ENCODE results near the gene TMED8. TPM values are rescaled to one million over a fixed set of nuclear protein-coding genes. Genes with fewer than 3 reads are reported as not detected.

Gene TMED8
- total and polyA plus RNA-seq, 2 of the 13 experiments (the other 11 are each of a cell fraction or from before 2014, with no cell fraction given) = 6.0 to 11.7 TPM

DNA sequence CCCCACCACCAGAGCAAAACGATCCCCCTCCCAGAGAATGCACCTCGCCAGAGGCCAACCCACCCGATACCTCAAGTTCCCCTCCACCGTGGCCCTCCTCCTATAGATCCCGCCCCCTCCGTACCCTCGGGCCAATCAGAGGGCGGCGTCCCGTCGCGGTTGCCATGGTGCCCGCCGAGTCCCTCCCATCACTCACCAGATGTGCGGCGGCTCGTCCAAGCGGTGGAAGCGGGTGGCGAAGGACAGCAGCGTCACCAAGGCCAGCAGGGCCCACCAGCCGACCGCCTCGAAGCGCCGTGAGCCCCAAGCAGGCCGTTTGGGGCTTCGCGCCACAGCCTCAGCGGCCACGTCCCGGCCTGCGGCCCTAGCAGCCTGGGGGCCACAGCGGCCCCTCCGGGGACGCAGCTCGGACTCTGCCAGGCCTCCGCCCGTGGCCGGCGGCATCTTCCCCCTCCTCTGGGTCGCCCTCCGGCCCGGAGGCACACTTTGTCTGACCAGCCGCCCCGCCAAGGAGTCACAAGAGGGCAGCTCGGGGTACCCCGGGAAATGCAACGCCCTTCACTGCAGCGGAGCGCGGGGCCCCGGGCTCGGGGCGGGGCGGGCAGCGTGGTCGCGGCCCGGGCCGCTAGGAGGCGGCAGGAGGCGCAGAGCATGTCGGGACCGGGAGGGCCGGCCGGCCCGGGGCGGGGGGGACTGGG is 56.5 kb downstream of the TMED8 start, which contains the start of gene POMT2 (continued):
- TF ChIP-seq ZNF841 (CRISPR knock-in tag; IDR thresholded peaks at IDR 0.05; ENCODE audit: borderline replicate concordance) (no peak), SP2 (CRISPR knock-in tag; IDR thresholded peaks at IDR 0.05) (peak; percentile 87), RXRB (CRISPR knock-in tag; IDR thresholded peaks at IDR 0.05; ENCODE audit: borderline replicate concordance) (peak; percentile 28; the same call in 1 of the 2 replicates), ZSCAN21 (CRISPR knock-in tag; IDR thresholded peaks at IDR 0.05; ENCODE audit: borderline replicate concordance) (peak; percentile 55; the same call in 1 of the 2 replicates), ZFX (CRISPR knock-in tag; IDR thresholded peaks at IDR 0.05; ENCODE audit: low read depth) (peak; percentile 91), IKZF4 (CRISPR knock-in tag; IDR thresholded peaks at IDR 0.05; ENCODE audit: borderline replicate concordance, low read depth, not compliant biosample characterization) (peak; percentile 28), JUND (CRISPR knock-in tag; IDR thresholded peaks at IDR 0.05) (0 out of 2 replicates have a peak, but pooled peaks have one; percentile 14), KLF13 (CRISPR knock-in tag; IDR thresholded peaks at IDR 0.05) (0 out of 2 replicates have a peak, but pooled peaks have one; percentile 26), NFYB (CRISPR knock-in tag; IDR thresholded peaks at IDR 0.05) (peak; percentile 80), ZNF564 (CRISPR knock-in tag; IDR thresholded peaks at IDR 0.05) (0 out of 2 replicates have a peak, but pooled peaks have one; percentile 25), ZNF607 (CRISPR knock-in tag; IDR thresholded peaks at IDR 0.05; ENCODE audit: borderline replicate concordance) (peak; percentile 67; the same call in 1 of the 2 replicates)
- TF ChIP-seq, protein P1, sequence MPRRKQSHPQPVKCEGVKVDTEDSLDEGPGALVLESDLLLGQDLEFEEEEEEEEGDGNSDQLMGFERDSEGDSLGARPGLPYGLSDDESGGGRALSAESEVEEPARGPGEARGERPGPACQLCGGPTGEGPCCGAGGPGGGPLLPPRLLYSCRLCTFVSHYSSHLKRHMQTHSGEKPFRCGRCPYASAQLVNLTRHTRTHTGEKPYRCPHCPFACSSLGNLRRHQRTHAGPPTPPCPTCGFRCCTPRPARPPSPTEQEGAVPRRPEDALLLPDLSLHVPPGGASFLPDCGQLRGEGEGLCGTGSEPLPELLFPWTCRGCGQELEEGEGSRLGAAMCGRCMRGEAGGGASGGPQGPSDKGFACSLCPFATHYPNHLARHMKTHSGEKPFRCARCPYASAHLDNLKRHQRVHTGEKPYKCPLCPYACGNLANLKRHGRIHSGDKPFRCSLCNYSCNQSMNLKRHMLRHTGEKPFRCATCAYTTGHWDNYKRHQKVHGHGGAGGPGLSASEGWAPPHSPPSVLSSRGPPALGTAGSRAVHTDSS (CRISPR knock-in tag; conservative IDR thresholded peaks at IDR 0.05) = no peak
- TF ChIP-seq, protein P2, sequence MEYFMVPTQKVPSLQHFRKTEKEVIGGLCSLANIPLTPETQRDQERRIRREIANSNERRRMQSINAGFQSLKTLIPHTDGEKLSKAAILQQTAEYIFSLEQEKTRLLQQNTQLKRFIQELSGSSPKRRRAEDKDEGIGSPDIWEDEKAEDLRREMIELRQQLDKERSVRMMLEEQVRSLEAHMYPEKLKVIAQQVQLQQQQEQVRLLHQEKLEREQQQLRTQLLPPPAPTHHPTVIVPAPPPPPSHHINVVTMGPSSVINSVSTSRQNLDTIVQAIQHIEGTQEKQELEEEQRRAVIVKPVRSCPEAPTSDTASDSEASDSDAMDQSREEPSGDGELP (IDR thresholded peaks at IDR 0.05; ENCODE audit: borderline replicate concordance, low read depth) = peak; percentile 83; the same call in 1 of the 2 replicates
- TF ChIP-seq, protein P3, sequence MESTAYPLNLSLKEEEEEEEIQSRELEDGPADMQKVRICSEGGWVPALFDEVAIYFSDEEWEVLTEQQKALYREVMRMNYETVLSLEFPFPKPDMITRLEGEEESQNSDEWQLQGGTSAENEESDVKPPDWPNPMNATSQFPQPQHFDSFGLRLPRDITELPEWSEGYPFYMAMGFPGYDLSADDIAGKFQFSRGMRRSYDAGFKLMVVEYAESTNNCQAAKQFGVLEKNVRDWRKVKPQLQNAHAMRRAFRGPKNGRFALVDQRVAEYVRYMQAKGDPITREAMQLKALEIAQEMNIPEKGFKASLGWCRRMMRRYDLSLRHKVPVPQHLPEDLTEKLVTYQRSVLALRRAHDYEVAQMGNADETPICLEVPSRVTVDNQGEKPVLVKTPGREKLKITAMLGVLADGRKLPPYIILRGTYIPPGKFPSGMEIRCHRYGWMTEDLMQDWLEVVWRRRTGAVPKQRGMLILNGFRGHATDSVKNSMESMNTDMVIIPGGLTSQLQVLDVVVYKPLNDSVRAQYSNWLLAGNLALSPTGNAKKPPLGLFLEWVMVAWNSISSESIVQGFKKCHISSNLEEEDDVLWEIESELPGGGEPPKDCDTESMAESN (CRISPR knock-in tag; conservative IDR thresholded peaks at IDR 0.05) = peak; percentile 13; the same call in 1 of the 2 replicates
- TF ChIP-seq, protein P4, sequence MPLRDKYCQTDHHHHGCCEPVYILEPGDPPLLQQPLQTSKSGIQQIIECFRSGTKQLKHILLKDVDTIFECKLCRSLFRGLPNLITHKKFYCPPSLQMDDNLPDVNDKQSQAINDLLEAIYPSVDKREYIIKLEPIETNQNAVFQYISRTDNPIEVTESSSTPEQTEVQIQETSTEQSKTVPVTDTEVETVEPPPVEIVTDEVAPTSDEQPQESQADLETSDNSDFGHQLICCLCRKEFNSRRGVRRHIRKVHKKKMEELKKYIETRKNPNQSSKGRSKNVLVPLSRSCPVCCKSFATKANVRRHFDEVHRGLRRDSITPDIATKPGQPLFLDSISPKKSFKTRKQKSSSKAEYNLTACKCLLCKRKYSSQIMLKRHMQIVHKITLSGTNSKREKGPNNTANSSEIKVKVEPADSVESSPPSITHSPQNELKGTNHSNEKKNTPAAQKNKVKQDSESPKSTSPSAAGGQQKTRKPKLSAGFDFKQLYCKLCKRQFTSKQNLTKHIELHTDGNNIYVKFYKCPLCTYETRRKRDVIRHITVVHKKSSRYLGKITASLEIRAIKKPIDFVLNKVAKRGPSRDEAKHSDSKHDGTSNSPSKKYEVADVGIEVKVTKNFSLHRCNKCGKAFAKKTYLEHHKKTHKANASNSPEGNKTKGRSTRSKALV (CRISPR knock-in tag; IDR thresholded peaks at IDR 0.05) = 0 out of 2 replicates have a peak, but pooled peaks have one; percentile 64
- TF ChIP-seq, protein P5, sequence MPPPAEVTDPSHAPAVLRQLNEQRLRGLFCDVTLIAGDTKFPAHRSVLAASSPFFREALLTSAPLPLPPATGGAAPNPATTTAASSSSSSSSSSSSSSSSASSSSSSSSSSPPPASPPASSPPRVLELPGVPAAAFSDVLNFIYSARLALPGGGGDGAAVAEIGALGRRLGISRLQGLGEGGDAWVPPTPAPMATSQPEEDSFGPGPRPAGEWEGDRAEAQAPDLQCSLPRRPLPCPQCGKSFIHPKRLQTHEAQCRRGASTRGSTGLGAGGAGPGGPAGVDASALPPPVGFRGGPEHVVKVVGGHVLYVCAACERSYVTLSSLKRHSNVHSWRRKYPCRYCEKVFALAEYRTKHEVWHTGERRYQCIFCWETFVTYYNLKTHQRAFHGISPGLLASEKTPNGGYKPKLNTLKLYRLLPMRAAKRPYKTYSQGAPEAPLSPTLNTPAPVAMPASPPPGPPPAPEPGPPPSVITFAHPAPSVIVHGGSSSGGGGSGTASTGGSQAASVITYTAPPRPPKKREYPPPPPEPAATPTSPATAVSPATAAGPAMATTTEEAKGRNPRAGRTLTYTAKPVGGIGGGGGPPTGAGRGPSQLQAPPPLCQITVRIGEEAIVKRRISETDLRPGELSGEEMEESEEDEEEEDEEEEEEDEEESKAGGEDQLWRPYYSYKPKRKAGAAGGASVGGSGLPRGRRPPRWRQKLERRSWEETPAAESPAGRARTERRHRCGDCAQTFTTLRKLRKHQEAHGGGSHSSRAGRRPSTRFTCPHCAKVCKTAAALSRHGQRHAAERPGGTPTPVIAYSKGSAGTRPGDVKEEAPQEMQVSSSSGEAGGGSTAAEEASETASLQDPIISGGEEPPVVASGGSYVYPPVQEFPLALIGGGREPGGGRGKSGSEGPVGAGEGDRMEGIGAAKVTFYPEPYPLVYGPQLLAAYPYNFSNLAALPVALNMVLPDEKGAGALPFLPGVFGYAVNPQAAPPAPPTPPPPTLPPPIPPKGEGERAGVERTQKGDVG (CRISPR knock-in tag; IDR thresholded peaks at IDR 0.05; ENCODE audit: borderline replicate concordance) = 0 out of 2 replicates have a peak, but pooled peaks have one; percentile 16
